CD4-positive, alpha-beta T cell treated with Interleukin-17A for 4 hours (primary cell): ENCODE results near the gene CITED2.

Source experiments
- DNase-seq: peaks from one replicate; pipeline ENCODE4 v3.0.0-alpha.2; 2020; ENCODE audit warnings: mixed read lengths

Gene CITED2

DNA sequence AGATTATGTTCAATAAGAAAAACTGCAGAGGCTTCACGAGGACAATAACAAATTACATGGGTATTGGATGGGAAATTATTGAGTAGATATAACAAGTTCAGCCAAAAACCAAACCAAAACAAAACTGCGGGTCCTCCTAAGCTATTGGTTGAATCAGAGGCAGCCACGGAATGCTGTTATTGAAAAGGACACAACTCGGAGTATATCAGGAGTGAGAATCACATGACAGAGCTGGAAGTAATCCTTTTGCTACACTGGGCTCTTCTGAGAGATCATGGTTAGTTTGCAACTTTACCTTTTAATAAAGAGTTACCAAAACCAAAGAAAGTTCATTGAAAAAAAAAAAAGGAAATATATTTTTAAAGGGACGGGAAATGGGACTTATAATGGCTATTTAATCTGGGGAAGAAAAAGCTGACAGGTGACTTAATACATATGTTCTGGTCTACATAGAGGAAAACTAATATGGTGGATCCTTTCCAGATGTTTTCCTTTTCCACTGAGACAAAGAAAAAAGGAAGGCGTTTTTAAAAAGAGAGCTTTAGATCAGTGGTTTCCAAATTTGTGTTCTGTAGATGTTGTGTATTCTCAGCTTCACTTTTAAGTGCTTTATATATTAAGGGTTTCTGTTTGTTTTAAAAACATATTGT lies 6.9 kb upstream of the CITED2 start:
- no peak for DNase-seq

DNA sequence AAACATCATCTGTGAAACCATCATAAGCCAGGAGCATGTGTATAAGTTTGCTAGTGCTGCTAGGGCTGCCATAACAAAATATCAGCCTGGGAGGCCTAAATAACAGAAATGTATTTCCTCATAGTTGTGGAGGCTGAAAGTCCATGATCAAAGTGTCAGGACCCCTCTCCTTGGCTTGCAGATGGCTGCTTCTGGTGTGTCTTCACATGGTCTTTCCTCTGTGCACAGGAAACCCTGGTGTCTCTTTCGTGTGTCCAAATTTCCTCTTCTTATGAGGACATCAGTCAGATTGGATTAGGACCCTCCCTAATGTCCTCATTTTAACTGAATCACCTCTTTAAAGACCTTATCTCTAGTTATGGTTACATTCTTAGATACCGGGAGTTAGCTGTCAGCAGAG lies 6.2 kb upstream of the CITED2 start:
- DNase-seq: no peak

DNA sequence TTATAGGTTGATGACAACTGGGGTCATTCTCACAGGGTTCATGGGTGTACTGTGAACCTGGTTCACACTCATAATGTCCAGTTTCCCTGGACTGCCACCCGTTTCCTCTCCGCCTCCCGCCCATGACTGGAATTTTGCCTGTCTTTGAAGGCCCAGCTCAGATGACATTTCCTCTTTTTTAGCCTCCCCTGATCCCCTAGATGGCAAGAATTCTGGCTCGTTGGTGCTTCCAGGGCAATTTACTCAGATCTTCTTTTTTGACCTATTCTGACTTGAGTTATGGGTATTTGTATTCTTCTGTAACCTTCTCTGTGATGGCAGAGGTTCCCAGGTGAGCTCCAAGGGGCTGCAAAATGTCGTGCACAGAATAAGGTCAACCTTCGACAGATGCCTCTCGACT lies 5.7 kb upstream of the CITED2 start:
- no peak for DNase-seq

DNA sequence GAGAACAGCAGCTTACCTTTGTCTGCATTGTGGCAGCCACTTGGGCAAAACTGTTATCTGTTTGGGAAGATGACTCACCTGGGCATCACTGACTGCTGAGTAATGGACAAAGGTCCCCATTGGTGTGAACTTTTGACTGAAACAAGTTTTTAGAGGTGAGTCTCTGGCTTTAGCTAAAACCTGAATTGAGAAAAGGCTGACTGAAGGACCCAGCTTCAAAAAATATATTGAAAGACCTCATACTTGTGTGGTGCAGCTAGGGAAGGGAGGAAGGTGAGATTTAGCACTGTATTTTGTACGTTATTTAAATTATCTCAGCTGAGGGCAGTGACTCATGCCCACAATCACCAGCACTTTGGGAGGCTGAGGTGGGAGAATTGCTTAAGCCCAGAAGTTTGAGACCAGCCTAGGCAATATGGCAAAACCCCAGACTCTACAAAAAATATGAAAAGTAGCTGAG lies 4.5 kb upstream of the CITED2 start:
- DNase-seq: peak; percentile 12

DNA sequence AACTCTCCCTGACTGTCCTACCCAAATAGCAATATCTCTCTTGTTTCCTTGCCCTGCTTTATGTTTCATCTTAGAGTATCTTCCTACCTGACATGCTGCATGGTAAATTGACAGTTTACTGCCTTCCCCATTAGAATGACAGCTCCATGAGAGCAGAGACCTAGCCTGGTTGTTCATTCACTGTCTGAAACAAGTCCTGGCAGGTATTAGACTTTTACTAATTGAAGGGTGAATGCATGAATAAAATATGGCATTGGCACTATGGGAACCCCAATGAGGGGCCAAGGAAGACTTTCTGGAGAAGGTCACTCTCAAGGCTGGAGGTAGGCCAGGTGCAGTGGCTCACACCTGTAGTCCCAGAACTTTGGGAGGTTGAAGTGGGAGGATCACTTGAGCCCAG lies 3.8 kb upstream of the CITED2 start:
- DNase-seq: no peak

DNA sequence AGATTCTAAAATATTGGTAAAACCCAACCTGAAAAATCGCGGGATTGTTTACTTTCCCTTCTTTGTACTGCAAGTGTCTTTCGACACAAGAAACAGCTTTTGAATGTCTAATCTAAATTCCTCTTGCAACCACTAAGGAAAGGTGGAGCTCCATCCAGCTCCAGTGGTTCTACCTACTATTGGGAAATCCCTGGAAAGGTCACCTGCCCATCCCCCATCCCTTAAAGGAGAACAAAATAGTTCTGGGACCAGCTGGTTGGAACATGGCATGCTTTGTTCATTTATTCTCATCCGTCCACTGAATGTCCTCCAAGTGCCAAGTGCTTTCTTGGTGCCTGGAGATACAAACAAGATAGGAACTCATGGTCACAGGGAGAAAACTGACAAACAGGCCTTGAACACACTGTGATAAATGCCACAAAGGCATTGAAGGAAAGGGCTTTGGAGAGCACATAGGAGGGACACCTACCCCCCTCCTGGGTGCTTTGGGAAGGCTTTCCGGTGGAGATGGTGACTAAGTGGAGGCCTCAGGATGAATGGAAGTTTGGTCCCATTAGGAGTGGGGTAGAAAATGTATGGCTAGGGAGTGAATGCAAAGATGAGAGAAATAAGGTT lies 2.3 kb upstream of the CITED2 start:
- DNase-seq: no peak

DNA sequence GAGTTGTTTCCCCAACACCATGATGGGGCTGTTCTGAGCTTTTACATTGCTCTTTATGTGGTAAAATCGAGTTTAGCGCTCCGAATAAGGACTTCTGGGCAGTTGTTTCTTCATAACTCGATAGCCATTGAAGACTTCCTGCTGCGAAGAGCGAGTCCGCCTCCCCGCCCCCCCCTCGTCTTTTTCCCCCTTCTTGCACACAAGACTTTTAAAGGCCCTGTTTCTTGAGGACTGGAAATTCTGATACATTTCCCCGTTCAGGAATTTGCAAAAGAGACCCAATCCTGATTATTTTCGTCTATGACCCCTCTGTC lies 1.5 kb upstream of the CITED2 start:
- DNase-seq: peak; percentile 48

DNA sequence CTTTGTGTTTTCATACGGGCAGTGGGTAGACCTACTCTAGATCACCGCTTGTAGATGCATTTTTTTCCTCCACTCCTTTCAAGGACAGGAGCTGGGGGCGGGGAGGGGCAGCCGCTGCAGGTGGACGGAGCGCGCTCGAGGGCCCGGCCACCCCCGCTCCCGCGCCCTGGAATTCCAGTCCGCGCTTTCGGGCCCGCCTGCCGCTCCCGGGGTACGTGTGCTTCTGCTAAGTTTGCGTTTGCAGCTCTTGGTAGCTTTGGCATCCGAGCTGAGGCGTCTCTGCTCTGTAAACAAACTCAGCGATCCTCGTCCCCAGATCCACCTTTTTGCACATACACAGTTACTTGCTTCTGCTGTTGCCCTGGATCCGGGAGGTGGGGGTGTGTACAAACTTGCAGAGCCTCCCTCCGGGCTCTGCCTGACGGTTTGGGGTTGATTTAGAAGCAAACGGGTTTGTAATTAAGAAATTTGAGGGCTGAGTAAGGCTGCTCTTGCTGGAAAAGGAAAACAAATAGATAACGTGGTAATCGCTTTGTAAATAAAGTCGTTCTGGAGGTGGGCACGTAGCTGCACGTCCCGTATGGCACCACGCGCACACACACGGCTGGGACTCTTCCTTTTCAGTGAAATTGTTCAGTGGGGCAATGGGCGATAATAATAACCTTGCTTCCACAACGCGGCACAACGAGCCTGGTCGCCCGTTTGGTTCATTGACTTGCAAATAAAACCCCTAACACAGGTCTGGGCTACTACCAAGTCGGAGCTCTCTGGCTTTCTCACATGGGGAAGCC lies 973 bp upstream of the CITED2 start:
- peak; percentile 87 for DNase-seq

DNA sequence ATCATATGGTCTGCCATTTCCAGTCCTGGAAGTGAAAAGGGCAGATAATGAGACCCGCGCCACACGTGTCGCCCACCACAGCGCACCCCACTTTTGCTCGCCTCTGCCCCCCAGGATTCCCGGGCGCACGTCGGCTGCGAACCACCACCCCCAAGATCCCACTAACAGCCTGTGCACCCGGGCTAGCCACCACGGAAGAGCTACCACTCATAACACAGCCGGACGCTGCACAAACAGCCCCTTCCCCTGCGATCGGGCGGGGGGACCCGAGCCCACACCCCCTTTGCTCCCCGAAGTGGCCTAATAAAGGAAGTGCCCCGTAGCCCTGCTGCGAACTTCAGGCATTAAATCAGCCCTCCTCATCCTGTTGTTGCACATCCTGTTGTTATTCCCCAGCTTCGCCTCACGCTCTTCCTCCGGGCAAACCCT lies 506 bp downstream of the CITED2 start:
- DNase-seq: no peak

DNA sequence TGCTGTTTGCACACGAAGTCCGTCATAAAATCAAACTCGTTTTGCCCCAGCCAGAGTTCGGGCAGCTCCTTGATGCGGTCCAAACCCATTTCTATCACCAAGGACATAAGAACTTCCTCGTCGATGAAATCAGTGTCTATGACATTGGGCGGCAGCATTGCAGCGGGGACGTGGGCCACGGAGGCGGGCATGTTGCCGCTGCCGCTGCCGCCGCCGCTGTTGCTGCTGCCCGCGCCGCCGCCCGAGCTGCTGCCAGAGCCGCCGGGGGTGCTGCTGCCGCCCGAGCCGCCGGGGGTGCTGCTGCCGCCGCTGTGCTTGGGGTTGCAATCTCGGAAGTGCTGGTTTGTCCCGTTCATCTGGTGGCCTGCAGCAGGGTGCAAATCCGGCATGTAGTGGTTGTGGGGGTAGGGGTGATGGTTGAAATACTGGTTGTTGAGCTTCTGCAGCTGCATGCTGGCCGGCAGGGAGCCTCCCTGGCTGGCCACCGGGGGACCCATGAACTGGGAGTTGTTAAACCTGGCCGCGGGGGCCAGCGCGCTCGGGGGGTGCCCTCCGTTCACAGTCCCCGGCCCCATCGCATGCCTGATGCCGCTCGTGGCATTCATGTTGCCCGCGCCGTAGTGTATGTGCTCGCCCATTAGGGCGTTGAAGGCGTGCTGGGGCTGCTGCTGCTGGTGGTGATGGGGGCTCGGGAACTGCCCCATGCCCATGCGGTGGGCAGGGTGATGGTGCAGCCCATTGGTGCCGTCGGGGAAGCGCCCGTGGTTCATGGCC lies 1.1 kb downstream of the CITED2 start:
- DNase-seq: peak; percentile 80

DNA sequence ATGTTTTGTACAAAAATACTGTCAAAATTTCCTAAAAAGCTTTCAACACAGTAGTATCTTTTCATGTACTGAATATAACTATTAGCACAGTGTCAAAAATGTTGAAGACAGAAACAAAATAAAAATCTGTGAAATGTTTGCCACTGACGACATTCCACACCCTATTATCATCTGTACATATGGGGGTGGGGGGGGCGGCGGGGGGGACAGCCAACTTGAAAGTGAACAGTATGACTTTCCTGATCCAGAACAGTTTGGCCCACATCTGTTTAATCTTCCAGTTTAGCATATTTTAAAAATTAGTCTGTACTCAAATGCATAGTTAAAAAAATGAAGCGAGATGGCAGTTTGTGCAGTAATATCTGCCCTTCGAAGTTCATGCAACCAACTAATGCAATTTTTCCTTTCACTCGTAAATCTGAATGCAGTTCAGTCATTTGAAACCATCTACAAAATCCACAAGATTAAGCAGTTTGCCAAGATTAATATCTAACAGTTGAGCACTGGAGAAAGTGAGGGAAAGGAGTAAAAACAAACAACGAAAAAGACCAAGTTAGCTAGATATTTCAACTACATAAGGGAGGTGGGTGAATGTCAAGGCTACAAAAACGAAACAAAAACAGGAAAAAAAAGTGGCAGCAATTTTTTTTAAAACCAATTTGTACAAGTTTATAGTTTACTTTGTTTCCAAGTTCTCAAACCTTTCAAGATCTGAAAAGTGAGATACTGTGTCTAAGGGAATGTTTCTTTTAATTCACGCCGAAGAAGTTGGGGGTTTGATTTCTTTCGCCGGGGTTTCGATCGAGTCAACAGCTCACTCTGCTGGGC lies 1.9 kb downstream of the CITED2 start:
- DNase-seq: peak; percentile 24

DNA sequence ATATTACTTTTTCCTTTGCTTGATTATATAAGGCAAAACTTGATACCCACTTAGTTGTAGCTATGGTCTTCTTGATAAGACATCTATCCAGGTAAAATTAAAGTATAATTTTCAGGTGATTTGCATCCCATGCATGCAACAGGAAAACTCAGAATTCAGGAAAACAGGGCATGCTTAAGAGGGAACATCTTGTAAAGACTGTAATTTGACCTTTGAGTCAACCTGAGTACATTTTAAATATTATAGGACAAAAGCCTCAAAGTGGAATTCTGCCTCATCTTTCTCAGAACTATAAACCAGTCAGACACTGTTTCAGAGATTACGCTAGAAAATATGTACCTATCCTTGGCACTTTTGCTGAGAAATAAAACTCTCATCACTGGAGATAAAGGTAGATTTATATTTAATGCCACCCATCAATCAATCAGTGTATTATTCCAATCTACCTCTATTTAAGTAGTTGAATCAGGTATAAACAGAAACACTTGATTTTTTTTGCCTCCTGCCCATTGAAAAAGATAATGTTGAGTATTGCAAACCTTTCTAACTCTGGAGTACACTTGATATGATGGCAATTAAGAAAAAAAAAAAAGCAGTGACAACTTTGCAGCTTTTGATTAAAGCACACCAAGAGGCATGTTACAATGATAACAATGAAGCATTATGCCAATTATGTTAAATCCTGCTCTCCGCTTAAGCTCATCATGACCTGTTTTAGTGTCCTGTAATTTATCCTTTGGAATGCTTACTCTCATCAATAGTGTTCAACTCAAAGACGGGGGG lies 2.8 kb downstream of the CITED2 start:
- DNase-seq: no peak

DNA sequence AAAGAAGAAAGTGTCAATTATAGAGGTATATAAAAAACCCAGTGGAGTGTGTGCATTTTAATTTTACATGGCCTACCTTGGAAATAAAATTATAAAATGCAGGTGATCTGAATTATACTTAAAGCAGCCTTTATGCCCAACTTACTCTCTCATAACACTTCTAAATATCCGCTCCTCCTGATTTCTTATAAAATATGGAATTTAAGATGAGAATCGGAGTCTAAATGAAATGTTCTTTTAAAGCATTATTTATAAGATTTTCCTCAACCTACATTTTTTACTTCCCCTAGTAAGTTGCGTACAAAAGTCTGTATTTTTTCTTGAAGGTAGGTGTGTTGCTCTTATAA lies 3.5 kb downstream of the CITED2 start:
- no peak for DNase-seq

DNA sequence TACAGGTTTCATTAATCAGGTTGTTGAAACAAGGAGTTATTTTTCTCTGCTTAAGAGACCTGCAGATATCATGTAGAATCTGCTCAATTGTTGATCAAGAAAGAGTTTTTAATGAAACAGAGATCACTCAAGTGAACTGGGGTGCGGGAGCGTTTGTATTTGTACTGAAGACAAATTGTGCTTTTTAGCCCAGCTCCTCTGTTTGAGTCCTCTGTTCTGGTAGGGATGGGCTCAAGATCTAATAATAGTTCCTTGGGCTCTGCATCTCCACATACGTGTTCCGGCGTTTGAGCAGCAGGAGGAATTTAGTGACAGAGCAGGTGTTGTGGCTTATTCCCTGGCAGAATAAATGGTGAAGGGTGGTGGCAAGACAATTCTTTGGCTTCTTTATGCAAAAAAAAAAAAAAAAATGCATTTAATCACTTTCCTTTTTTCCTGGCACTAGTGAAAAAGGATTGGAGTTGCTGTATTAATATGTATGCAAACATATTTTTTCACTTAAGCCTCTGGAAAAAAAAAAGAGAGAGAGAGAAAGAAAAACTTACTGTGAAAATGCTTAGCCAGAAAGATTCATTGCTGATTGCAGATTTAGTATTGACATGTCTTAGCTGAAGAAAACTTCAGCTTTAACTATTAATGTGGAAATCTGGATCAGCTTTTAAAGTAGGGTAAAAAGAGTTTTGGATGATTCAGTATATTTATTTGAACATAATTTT lies 4.0 kb downstream of the CITED2 start:
- DNase-seq: peak; percentile 7

DNA sequence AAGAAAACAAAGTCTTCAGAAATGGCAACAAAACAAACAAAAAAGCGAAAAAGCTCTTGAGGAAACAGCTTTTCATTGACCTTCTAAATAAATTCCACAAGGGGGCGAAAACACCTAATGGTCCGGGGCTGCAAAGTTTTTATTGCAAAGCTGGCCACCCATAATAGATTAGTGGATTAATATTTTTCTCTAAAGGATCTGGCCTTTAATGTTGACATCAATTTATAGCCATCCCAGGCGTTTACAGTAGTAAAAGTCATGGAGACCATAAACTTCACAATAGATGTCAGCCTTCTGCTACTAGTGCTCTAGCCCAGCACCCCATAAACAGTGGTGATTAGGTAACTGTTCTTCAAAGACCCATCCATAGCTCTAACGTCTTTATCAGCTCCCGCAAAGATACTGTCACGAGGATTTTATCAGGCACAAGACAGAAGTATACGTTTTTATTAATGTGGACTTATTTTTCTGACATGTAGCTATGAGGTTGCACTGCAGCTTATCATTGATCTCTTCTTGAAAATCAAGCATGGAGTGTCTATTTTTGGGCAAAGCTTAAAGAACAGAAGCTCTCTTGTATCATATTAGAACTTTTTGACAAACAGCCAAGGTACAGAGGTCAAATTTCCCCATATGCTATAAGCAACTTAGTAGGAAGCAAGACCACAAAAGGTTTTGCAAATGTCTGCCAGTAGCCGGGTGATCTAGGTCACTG lies 4.7 kb downstream of the CITED2 start:
- peak; percentile 27 for DNase-seq

DNA sequence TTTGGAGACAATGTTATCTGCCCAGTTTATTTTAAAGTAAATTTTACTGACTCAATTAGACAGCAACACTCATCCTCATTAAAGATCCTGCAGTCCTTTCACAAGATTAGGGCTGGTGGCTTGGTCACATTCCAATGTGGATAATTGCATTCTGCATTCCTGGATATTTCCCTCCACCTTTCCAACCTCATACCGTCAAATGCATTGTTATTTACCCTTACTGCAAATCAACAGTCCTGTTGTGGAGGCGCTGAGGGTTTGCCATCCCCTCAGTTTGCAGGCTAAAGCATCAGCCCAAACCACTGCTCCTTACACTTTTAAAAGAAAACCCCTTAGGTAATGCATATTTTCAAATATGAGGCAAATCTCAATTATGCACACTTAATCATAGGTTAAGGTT lies 5.4 kb downstream of the CITED2 start:
- DNase-seq: no peak

DNA sequence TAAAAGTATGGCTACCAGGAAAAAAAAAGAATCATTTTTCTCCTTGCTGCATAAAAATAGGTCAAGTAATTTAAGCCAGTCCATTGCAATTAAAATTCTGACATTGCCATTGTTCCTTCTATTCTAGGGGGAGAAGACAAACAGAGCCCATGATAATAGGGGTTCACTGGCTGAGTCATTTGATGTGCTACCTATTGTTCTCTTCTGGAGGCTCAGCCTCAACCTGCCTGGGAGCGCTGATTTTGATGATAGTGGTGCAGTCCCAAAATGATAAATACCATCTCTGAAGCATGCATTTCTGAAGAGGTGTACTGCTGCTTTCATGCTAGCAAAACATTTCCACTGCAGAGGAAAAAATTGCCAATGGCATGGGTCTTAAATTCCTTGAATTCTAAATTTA lies 5.8 kb downstream of the CITED2 start:
- no peak for DNase-seq

DNA sequence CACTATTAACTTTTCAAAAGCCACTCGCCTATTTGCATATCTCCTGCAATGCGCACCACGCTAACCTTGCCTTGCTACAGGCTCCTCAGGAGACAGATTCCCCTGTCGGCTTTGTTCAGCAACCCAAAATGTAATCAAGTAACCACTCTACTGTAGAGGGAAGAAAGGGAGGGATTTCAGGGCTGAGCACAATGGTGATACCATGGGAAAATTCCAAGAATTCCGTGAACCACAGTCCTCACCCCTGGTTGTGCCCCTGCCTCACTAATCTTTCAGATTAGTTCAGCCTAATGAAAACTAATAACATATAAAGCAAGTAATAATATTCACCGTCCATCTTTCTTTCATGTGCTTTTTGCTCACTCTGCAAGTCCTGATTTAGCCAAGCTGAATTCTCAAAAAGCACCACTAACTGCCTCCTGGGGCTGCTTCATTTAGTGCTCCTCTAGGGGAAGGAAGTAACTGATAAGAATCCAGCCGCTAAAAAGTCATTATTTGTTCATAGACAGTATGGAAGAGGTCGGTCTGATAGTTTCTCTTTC lies 6.6 kb downstream of the CITED2 start:
- no peak for DNase-seq

DNA sequence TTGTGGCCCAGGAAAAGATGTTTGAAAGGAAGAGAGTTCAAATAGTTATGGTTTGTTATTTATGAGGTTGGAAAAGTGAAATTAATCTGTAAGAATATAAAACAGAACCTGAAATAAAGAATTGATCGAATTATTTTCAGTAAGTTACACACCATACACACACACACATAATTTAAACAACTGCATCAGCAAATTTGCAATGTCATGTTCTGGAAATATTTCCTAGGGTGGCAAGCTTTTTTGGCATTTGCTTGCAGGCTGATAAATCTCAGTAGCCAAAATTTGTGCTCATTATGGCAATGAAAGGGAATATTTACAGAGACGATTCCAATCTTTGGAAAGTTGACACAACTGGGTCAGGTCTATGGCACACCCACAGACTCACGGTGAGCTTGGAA lies 9.5 kb downstream of the CITED2 start:
- DNase-seq: no peak

DNA sequence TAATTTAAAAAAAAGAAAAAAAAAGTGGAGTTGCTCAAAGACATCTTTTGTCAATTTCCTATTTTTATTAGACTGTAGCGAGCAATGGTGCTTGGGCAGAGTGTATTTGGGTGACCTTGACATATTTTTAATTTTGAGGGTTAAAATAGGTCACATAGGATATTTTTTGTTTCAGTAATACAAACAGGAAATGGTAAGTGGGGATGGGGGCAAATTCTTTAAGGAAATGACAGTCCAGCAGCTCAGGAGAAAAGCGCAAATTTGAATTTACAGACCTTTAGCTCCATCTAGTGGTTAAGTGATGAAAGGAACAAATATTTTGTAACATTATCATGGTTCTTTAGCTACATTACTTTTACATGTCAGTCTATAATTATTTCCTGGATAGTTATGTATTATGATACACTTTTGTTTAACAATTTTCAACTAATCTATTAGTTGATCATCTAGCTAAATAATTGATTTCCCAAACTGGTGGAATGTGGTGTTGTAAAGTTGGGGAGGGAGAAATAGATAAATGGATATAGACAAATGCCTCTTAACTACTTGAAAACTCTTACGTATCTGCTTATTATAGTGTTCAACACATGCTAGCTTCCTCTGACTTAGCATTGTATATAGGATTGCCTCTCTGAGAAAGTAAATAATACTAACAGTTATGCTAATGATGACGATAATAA lies 10.0 kb downstream of the CITED2 start:
- peak; percentile 8 for DNase-seq
